ENCODE data around the gene NEUROG1. TPM values are rescaled to one million over a fixed set of nuclear protein-coding genes. Genes with fewer than 3 reads are reported as not detected.

NEUROG1 gene
- total RNA-seq, 6 experiments from 2014 or later = not detected

DNA sequence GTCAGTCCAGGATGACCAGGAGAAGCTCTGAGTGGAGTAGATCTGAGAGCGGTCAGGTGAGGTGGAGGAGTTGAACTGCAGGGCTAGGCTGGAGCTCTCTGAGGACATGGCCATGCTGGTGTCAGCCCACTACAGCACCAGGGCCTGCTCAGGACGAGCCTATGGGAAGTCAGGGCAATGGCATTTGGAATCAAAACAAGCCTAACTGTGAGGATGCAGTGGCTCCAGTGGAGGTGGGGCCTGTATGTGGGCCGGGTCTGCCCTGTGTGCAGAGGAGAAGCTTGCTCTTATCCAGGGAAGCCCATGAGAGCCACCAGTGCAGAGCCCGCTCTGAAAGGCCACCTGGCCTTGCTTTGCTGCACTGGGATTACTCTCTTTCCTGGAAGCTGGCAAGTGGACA lies 31.9 kb upstream of the NEUROG1 start:
- peak; percentile 13 for DNase-seq
- Mint-ChIP-seq H3K4me3 (no peak overlapping the region), H3K27me3 (ENCODE audit: insufficient read depth) (peaks cover 35% of the 10 kb centered on the region), H3K9me3 (no peaks in the 10 kb centered on the region), H3K36me3 (ENCODE audit: low read depth) (no peaks in the 10 kb centered on the region), H3K27ac (no peak overlapping the region), H3K4me1 (ENCODE audit: low read depth) (peaks cover 37% of the 10 kb centered on the region)
- TF ChIP-seq, protein P1, sequence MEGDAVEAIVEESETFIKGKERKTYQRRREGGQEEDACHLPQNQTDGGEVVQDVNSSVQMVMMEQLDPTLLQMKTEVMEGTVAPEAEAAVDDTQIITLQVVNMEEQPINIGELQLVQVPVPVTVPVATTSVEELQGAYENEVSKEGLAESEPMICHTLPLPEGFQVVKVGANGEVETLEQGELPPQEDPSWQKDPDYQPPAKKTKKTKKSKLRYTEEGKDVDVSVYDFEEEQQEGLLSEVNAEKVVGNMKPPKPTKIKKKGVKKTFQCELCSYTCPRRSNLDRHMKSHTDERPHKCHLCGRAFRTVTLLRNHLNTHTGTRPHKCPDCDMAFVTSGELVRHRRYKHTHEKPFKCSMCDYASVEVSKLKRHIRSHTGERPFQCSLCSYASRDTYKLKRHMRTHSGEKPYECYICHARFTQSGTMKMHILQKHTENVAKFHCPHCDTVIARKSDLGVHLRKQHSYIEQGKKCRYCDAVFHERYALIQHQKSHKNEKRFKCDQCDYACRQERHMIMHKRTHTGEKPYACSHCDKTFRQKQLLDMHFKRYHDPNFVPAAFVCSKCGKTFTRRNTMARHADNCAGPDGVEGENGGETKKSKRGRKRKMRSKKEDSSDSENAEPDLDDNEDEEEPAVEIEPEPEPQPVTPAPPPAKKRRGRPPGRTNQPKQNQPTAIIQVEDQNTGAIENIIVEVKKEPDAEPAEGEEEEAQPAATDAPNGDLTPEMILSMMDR (IDR thresholded peaks at IDR 0.05) = no peak

DNA sequence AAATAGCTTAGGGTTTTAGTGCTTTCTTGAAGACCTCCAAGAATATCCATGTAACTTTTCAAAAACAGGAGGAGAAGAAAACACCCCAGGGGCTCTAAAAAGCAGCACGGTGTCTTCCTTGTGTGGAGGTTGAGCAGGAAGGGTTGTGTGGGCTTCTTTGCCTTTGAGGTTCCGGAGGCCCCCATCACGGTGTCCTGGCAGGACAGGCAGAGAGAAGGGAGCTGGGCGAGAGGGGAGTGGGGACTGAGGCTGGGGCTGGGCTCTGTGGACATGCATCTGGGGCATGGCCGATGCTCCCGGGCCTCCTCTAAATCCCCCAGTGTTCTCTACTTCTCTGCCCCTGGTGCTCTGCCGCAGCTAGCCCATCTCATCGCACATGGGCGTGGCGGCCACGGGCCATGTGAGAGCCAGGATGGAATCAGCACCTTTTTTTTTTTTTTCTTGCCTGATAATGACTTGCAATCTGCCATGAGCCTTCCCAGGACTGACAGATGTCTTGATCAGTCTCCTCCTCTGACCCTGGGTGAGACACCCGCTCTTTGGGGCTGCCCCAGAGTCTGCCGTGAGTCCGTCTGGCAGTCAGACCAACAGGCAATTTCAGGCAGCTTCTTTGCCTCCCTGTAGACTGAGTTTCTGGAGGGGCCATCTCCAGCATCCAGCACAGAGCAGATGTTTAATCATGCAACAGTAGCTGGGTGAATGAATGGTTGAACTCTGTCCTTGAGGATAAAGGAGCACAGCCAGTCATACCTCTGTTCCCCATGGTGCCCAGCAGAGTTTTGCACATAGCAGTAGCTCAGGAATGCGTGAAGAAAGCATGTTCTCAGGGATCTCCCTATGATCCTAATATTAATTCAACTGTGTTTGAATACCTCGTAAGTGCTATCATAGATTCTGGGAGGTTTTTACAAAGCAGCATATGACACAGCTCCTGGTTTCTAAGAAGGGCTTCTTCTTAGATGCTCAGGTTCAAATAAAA lies 30.9 kb upstream of the NEUROG1 start:
- DNase-seq = no peak
- Mint-ChIP-seq H3K36me3 (ENCODE audit: low read depth) (no peaks in the 10 kb centered on the region), H3K4me3 (no peak overlapping the region), H3K9me3 (no peaks in the 10 kb centered on the region), H3K4me1 (ENCODE audit: low read depth) (peaks cover 37% of the 10 kb centered on the region), H3K27ac (no peak overlapping the region), H3K27me3 (ENCODE audit: insufficient read depth) (peaks cover 31% of the 10 kb centered on the region)
- TF ChIP-seq, protein P1 (IDR thresholded peaks at IDR 0.05) = peak; percentile 50

DNA sequence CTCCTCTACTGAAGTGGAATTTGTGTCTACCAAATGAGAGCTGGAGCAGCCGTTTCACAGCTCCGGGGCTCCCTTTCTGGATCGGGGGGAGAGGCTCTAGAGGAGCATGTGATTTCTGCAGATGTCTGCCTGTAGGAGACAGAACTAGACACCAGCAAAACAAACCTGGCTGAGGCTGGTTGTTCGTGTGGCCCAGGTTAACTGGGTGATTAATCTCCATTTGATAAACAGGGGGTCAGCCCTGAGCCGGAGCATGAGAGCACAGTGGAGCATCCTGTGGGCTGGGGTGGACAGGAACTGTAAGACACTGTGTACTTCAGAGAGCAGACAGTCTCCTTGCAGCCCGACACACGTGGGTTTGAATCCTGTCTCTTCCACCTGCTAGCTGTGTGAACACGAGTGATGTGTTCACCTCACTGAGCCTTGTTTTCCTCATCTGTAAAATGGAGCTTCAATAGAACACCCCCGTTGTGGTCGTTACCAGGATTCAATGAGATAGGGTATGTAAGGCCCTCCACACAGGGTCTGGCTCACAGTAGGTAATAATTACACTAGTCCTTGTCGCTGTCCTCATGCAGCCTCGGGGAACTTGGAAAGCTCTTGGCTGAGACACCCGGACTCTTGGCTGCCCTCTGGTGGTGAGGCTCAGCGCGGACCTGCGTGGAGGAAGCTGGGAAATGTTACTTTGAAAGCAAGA lies 30.1 kb upstream of the NEUROG1 start:
- Mint-ChIP-seq H3K4me3 (no peak overlapping the region), H3K27ac (no peak overlapping the region), H3K4me1 (ENCODE audit: low read depth) (peaks cover 40% of the 10 kb centered on the region), H3K9me3 (no peaks in the 10 kb centered on the region), H3K27me3 (ENCODE audit: insufficient read depth) (peaks cover 26% of the 10 kb centered on the region), H3K36me3 (ENCODE audit: low read depth) (no peaks in the 10 kb centered on the region)
- TF ChIP-seq, protein P1 (IDR thresholded peaks at IDR 0.05) = peak; percentile 95
- peak; percentile 51 for DNase-seq

DNA sequence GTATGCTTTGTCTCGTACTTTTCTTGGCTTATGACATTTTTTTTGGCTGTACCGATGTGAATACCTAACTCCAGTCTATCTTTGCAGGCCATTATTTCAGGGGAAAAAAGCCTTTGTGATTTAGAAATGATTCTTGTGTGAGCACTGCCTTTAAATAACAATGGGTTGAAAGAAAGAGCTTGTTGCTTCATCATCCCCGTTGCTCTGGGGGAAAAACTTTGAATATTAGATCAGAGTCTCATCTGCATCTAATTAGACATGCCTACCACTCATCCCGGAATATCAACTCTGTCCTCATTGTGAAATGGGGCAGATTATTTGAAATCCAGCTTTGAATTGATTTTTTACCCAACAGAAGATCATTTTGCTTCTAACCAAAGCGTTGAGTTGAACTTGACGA lies 29.5 kb upstream of the NEUROG1 start:
- Mint-ChIP-seq H3K27ac (no peak overlapping the region), H3K4me3 (no peak overlapping the region), H3K27me3 (ENCODE audit: insufficient read depth) (peaks cover 26% of the 10 kb centered on the region), H3K36me3 (ENCODE audit: low read depth) (no peaks in the 10 kb centered on the region), H3K9me3 (no peaks in the 10 kb centered on the region), H3K4me1 (ENCODE audit: low read depth) (peaks cover 43% of the 10 kb centered on the region)
- TF ChIP-seq, protein P1 (IDR thresholded peaks at IDR 0.05) = no peak
- DNase-seq = no peak

DNA sequence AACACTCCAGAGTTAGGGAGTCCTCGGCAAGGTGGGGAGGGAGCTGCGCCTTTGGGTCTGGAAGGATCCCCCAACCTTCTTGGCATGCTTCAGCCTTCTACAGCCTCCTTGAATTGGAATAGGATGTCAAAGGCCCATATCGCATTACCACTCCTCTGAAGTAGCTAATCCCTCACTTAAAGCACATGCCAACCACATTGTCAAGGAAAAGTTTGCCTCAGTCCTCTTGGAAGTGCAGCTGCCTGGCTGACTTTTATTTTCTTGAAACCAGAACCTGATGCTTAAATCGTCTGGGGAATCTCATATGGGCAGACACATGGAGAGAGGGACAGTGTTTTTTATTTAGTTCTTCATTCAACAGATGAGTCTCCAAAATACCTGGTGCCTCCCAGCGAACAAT lies 28.6 kb upstream of the NEUROG1 start:
- Mint-ChIP-seq H3K9me3 (no peaks in the 10 kb centered on the region), H3K4me3 (no peak overlapping the region), H3K36me3 (ENCODE audit: low read depth) (no peaks in the 10 kb centered on the region), H3K27ac (no peak overlapping the region), H3K27me3 (ENCODE audit: insufficient read depth) (peaks cover 26% of the 10 kb centered on the region), H3K4me1 (ENCODE audit: low read depth) (peaks cover 43% of the 10 kb centered on the region)
- TF ChIP-seq, protein P1 (IDR thresholded peaks at IDR 0.05) = no peak
- DNase-seq = no peak

Measured in HFFc6 (cell line).